Gastroesophageal sphincter (tissue), 4 donors: ENCODE measurements around the gene ARMC8. TPM values are rescaled to one million over a fixed set of nuclear protein-coding genes. Genes with fewer than 3 reads are reported as not detected.

ENCODE experiments used
- ATAC-seq: fragments of 150-250 bp; one replicate; pipeline ENCODE4 v1.9.1; 2016; ENCODE audit warnings: mild to moderate bottlenecking, moderate library complexity
- H3K27ac ChIP-seq, 4 donors: fragments of 200-600 bp; sonication (generic) in 3 of 4; 1 replicate in 3 of 4; 2 replicates in 1 of 4; pipeline ENCODE4 v1.5.1; 2016 to 2019
- H3K27me3 ChIP-seq: fragments of 200-600 bp; sonication (generic); one replicate; pipeline ENCODE4 v1.5.1; 2019
- H3K36me3 ChIP-seq, 2 donors: fragments of 200-600 bp; sonication (generic); one replicate each; pipeline ENCODE4 v1.5.1; 2019; ENCODE audit warnings: control low read depth in 1 of 2
- H3K4me1 ChIP-seq, 3 donors: fragments of 200-600 bp; sonication (generic); 1 replicate in 2 of 3; 2 replicates in 1 of 3; pipeline ENCODE4 v1.5.1; 2016 to 2019; ENCODE audit warnings: control low read depth in 2 of 3
- H3K4me3 ChIP-seq, 2 donors: fragments of 200-600 bp; sonication (generic); one replicate each; pipeline ENCODE4 v1.5.1; 2019; ENCODE audit warnings: mild to moderate bottlenecking in 1 of 2, moderate library complexity in 1 of 2
- H3K9me3 ChIP-seq, 3 donors: fragments of 200-600 bp; sonication (generic); one replicate each; pipeline ENCODE4 v1.5.1; 2017 to 2019; ENCODE audit warnings: control low read depth in 2 of 3
- EP300 ChIP-seq: sonication (generic); formaldehyde crosslinking; IDR thresholded peaks from one replicate; pipeline ENCODE4 v1.6.1; 2017; ENCODE audit warnings: antibody characterized with exemption, mild to moderate bottlenecking
- POLR2A ChIP-seq, 2 donors: fragments of 450-650 bp; IDR thresholded peaks; one replicate each; pipeline ENCODE4 v1.6.1; 2017; ENCODE audit warnings: antibody characterized with exemption in 2 of 2, mild to moderate bottlenecking in 2 of 2, moderate library complexity in 1 of 2
- POLR2AphosphoS5 ChIP-seq: sonication (generic); formaldehyde crosslinking; IDR thresholded peaks from one replicate; pipeline ENCODE4 v1.6.1; 2017; ENCODE audit warnings: antibody characterized with exemption
- WGBS, 2 donors: methylation state at CpG; one replicate each; pipeline ENCODE4 v1.1.5; 2018; ENCODE audit warnings: low coverage in 1 of 2; 5-methylcytosine and 5-hydroxymethylcytosine counted together
- total RNA-seq, 4 donors: library from RNA; depleted of rRNA; stranded (reverse); fragments of >200 nt; gene quantifications; one replicate each; pipeline ENCODE4 v1.1.0, GENCODE V29; 2016
- TF ChIP-seq, protein P1 (sequence below), 4 experiments: fragments of 200-600 bp in 2 of 4; fragments of 450-650 bp in 2 of 4; sonication (generic) in 1 of 4; IDR thresholded peaks; one replicate each; pipeline ENCODE4 v1.5.1; 2017 to 2019; ENCODE audit warnings: antibody characterized with exemption in 4 of 4, mild to moderate bottlenecking in 2 of 4, moderate library complexity in 2 of 4

ARMC8 gene
- total RNA-seq, 4 donors from 2014 or later: 76.0 to 102 (median 91.6) TPM

DNA sequence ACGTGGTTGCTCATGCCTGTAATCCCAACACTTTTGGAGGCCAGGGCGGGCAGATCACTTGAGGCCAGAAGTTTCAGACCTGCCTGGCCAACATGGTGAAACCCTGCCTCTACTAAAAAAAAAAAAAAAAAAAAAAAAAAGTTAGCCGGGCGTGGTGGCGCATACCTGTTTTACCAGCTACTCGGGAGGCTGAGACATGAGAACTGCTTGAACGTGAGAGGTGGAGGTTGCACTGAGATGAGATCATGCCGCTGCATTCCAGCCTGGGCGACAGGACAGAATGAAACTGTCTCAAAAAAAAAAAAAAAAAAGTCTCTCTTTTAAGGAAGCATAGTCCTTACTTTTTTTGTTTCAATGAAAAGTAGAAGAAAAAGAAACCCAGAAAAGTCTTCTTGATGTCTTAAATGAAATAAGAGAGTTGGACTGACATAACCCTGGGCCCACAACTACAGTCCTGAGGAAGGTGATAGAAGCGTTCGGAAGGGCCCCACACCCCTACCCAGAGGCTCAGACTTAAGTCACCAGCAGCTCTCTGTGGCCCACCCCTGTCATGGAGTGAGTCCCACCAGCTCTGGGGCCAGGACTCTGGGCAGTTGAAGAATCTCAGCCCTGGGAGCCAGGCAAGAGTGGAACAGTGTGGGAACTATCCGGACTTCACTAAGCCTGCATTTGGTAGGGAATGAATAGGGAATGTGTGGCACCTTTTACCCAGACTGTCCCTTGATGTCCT is 139.9 kb downstream of the ARMC8 start:
- Histone ChIP-seq H3K27ac (no peak overlapping the region), H3K4me1 (peaks cover 0 to 22% (median 5%) of the 10 kb centered on the region in 3 donors), H3K36me3 (no peaks in the 10 kb centered on the region), H3K9me3 (no peaks in the 10 kb centered on the region), H3K4me3 (no peak overlapping the region), H3K27me3 (no peaks in the 10 kb centered on the region)
- 86 to 97% methylated on average over 1 to 7 of the region's 12 CpGs for WGBS, 2 donors
- no peak for ATAC-seq
- no peak for TF ChIP-seq EP300
- no peak for TF ChIP-seq POLR2A (IDR thresholded peaks at IDR 0.05)
- no peak for TF ChIP-seq POLR2AphosphoS5
- TF ChIP-seq, protein P1, sequence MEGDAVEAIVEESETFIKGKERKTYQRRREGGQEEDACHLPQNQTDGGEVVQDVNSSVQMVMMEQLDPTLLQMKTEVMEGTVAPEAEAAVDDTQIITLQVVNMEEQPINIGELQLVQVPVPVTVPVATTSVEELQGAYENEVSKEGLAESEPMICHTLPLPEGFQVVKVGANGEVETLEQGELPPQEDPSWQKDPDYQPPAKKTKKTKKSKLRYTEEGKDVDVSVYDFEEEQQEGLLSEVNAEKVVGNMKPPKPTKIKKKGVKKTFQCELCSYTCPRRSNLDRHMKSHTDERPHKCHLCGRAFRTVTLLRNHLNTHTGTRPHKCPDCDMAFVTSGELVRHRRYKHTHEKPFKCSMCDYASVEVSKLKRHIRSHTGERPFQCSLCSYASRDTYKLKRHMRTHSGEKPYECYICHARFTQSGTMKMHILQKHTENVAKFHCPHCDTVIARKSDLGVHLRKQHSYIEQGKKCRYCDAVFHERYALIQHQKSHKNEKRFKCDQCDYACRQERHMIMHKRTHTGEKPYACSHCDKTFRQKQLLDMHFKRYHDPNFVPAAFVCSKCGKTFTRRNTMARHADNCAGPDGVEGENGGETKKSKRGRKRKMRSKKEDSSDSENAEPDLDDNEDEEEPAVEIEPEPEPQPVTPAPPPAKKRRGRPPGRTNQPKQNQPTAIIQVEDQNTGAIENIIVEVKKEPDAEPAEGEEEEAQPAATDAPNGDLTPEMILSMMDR (IDR thresholded peaks at IDR 0.05): no peak

DNA sequence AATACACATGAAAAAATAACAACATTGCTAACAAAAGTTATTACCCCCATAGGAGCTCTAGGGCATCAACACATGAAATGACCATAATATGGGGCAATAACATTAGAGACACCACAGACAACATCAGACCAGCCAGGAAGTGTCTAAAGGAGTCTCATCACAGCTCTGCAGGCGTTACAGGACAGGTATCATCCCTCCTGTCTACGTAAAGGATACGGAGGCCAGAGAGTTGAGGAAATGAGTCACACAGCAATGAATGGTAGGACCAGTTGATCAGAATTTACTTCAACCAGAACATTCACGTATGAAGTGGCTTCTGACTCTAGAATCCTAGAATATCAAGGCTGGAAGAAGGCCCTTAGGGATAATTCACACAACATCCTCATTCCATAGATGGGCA is 140.7 kb downstream of the ARMC8 start:
- 43 to 88% methylated on average over 1 to 4 of the region's 4 CpGs for WGBS, 2 donors
- Histone ChIP-seq H3K4me1 (peaks cover 0 to 22% (median 5%) of the 10 kb centered on the region in 3 donors), H3K36me3 (no peaks in the 10 kb centered on the region), H3K27ac (no peak overlapping the region), H3K9me3 (no peaks in the 10 kb centered on the region), H3K4me3 (no peak overlapping the region), H3K27me3 (no peaks in the 10 kb centered on the region)
- no peak for ATAC-seq
- TF ChIP-seq EP300 (no peak), POLR2A (IDR thresholded peaks at IDR 0.05) (no peak), POLR2AphosphoS5 (no peak)
- TF ChIP-seq, protein P1 (IDR thresholded peaks at IDR 0.05): no peak

DNA sequence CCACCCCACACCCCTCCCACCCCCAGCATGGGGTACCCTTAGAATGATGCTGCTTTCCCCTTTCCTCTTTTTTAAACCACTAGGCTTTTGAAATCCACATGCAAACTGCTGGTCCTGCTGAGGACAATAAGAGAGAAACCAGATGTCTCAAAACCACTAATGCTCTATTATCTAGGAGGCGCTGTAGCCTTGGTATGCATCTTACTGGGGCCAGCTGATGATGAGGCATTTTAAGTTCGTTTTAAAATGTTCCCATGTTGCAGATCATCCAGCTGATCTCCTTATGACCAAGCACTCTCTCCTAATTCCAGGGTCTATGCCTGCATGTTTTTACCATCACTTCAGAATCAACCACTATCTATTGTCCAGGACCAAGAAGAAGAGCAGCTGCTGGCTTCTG is 141.2 kb downstream of the ARMC8 start:
- ATAC-seq: no peak
- Histone ChIP-seq H3K27me3 (no peaks in the 10 kb centered on the region), H3K4me3 (no peak overlapping the region), H3K27ac (no peak overlapping the region), H3K4me1 (peaks cover 0 to 22% (median 5%) of the 10 kb centered on the region in 3 donors), H3K36me3 (no peaks in the 10 kb centered on the region), H3K9me3 (no peaks in the 10 kb centered on the region)
- no peak for TF ChIP-seq POLR2AphosphoS5
- no peak for TF ChIP-seq POLR2A (IDR thresholded peaks at IDR 0.05)
- no peak for TF ChIP-seq EP300
- TF ChIP-seq, protein P1 (IDR thresholded peaks at IDR 0.05): no peak
- 19 to 31% methylated on average over 2 of the region's 2 CpGs for WGBS, 2 donors

DNA sequence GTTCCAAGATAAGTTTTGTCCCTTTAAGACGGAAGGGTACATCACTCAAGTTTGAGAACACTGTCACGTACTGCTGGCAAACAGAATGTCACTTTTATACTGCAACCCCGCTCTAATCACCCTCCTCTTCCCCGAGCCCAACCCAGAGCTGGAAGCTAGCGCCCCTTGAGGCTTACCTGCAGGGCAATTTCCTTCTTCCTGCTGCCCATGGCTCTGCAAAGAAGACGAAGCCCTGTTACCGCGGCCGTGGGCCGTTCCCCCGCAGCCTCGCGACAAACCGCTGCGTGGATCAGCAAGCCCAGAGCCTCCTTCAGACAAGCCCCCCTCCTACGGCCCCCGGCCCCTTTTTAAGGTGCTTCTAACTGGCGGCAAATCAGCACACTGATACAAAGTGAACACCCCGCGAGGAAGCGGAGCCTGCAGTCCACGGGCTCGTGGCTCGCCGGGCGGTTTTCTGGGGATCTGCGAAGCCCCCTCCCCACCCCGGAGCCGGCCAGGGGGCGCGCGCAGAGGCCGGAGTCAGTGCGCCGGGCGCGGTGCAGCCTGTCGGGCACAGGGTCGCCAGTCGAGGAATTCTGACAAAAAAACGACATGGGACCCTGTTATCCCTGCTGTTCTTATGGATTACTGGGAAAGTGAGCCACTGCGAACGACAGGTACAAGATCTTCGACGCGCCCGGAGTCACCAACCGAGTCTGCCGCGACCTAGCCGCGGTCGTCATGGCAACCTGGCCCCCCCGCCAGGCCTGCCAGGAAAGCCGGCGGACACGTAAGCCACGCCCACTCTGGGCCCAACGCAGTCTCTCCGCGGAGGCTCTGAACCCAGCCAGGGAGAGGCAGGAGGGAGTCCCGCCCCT is 142.3 kb downstream of the ARMC8 start, which contains the start of gene NME9:
TSS of gene NME9 (minus strand) at position 725 of the 857 bp plus-strand sequence. CDS start at position 209, 516 bp downstream.
- 0% methylated on average over 3 to 4 of the region's 62 CpGs for WGBS, 2 donors
- peak; percentile 94 for ATAC-seq
- TF ChIP-seq POLR2AphosphoS5 (peak; percentile 62), EP300 (no peak), POLR2A (IDR thresholded peaks at IDR 0.05) (no peak)
- TF ChIP-seq, protein P1 (IDR thresholded peaks at IDR 0.05): peak; percentile 31 to 64 (median 45)
- peak within 1 kb of the TSS in 3 of 4 donors; percentile 52 to 76 (median 53) for H3K27ac ChIP-seq
- no peaks in the 10 kb centered on the region for H3K9me3 ChIP-seq
- H3K4me3 ChIP-seq: peak within 1 kb of the TSS; percentile 46 to 57
- H3K4me1 ChIP-seq: peaks cover 0 to 22% (median 5%) of the 10 kb centered on the region in 3 donors
- H3K27me3 ChIP-seq: no peaks in the 10 kb centered on the region
- H3K36me3 ChIP-seq: no peaks in the 10 kb centered on the region
